Colonic mucosa (tissue), 4 donors: ENCODE results near the gene TGM5. TPM values are rescaled to one million over a fixed set of nuclear protein-coding genes. Genes with fewer than 3 reads are reported as not detected.

Source experiments
- DNase-seq: peaks from one replicate; pipeline ENCODE4 v3.0.0-alpha.2; 2020
- H3K27ac ChIP-seq: fragments of 200-600 bp; one replicate; pipeline ENCODE4 v1.8.0; 2021
- H3K27me3 ChIP-seq: fragments of 200-600 bp; one replicate; pipeline ENCODE4 v1.8.0; 2021
- H3K36me3 ChIP-seq: fragments of 200-600 bp; one replicate; pipeline ENCODE4 v1.8.0; 2021
- H3K4me1 ChIP-seq: fragments of 200-600 bp; one replicate; pipeline ENCODE4 v1.8.0; 2021; ENCODE audit warnings: mild to moderate bottlenecking
- H3K4me3 ChIP-seq: fragments of 200-600 bp; one replicate; pipeline ENCODE4 v1.8.0; 2021
- H3K9ac ChIP-seq, 2 donors: one replicate each; pipeline ENCODE4 v1.7.0; 2013; ENCODE audit warnings: control low read depth in 2 of 2, low read depth in 2 of 2, low read length in 2 of 2
- H3K9me3 ChIP-seq: fragments of 200-600 bp; one replicate; pipeline ENCODE4 v1.8.0; 2021
- CTCF ChIP-seq: fragments of 200-600 bp; IDR thresholded peaks from one replicate; pipeline ENCODE4 v1.8.0; 2022; ENCODE audit warnings: antibody characterized with exemption, mild to moderate bottlenecking
- intact Hi-C: fragments of 100-400 bp; cut with DNase I; formaldehyde crosslinking; loops from one replicate; pipeline ENCODE4 v1.14.1; 2022
- total RNA-seq, 2 donors: library from RNA; stranded (reverse); fragmentation: NEBNext Ultra II Directional in 1 of 2; extraction: Animal tissue kit (Norgen Biotek cat#: 25700) in 1 of 2; gene quantifications; one replicate each; pipeline ENCODE4 v1.2.1, GENCODE V29; 2021
- donor health status: healthy.
- donor health status: DM: no; HTN: no; CAD: no.
- donor health status: DM: no; HTN: no; CAD: no.

TGM5 gene
- total RNA-seq, result not detected

- Histone ChIP-seq H3K27ac (no peak within 1 kb of the TSS), H3K9ac (no peak within 1 kb of the TSS), H3K36me3 (no peaks in the 10 kb centered on the region), H3K27me3 (no peaks in the 10 kb centered on the region), H3K4me1 (no peaks in the 10 kb centered on the region), H3K4me3 (no peak within 1 kb of the TSS), H3K9me3 (no peaks in the 10 kb centered on the region)
- DNase-seq, result no peak
- TF ChIP-seq CTCF, result no peak
- intact Hi-C loops, result no loop called here
These were observed at the start of gene TGM5 for GRCh38 chr15:43266834-43267233. Gene TGM5, minus strand, starts transcription at chr15:43266928. Its CDS starts 79 bp downstream, at chr15:43266849.

GRCh38 chr15:43314171-43314570 lies 47.4 kb upstream of the TGM5 start:
- no peak overlapping the region for H3K4me3 ChIP-seq
- no peaks in the 10 kb centered on the region for H3K9me3 ChIP-seq
- no peaks in the 10 kb centered on the region for H3K4me1 ChIP-seq
- no peaks in the 10 kb centered on the region for H3K36me3 ChIP-seq
- intact Hi-C loops, result no loop called here
- DNase-seq, result no peak
- TF ChIP-seq CTCF, result no peak
- no peaks in the 10 kb centered on the region for H3K27me3 ChIP-seq
- H3K27ac ChIP-seq, result no peak overlapping the region
- no peak overlapping the region for H3K9ac ChIP-seq

- Histone ChIP-seq H3K27me3 (no peaks in the 10 kb centered on the region), H3K27ac (no peak overlapping the region), H3K36me3 (no peaks in the 10 kb centered on the region), H3K4me3 (no peak overlapping the region), H3K9ac (no peak overlapping the region), H3K4me1 (no peaks in the 10 kb centered on the region), H3K9me3 (no peaks in the 10 kb centered on the region)
- no peak for DNase-seq
- intact Hi-C loops, result no loop called here
- TF ChIP-seq CTCF, result no peak
These were observed 45.6 kb upstream of the TGM5 start for GRCh38 chr15:43312378-43312777.

GRCh38 chr15:43302205-43302817 lies 35.6 kb upstream of the TGM5 start, which contains the start of gene TGM7:
Gene TGM7, minus strand, starts transcription at chr15:43302255.
- DNase-seq, result no peak
- H3K4me1 ChIP-seq, result no peaks in the 10 kb centered on the region
- H3K9me3 ChIP-seq, result no peaks in the 10 kb centered on the region
- H3K27ac ChIP-seq, result no peak within 1 kb of the TSS
- intact Hi-C loops, result no loop called here
- H3K9ac ChIP-seq, result no peak within 1 kb of the TSS
- H3K4me3 ChIP-seq, result no peak within 1 kb of the TSS
- no peaks in the 10 kb centered on the region for H3K27me3 ChIP-seq
- H3K36me3 ChIP-seq, result no peaks in the 10 kb centered on the region
- no peak for TF ChIP-seq CTCF

GRCh38 chr15:43299884-43300283 lies 33.2 kb upstream of the TGM5 start:
- Histone ChIP-seq H3K4me3 (no peak overlapping the region), H3K4me1 (no peaks in the 10 kb centered on the region), H3K9ac (no peak overlapping the region), H3K9me3 (no peaks in the 10 kb centered on the region), H3K27me3 (no peaks in the 10 kb centered on the region), H3K36me3 (no peaks in the 10 kb centered on the region), H3K27ac (no peak overlapping the region)
- intact Hi-C loops, result no loop called here
- no peak for TF ChIP-seq CTCF
- DNase-seq, result no peak
